HL-60/S4 treated with phorbol 12-myristate 13-acetate at 8.2 ng/mL for 4 days and 3 days (cell line): Measurements from ENCODE around the gene MAP3K14.

Source experiments
- in situ Hi-C: fragments of 300-500 bp; cut with MboI; formaldehyde crosslinking; loops from 2 replicates; pipeline ENCODE4 v1.15.0; 2022; ENCODE audit warnings: low sequenced_read_pairs

MAP3K14 gene

DNA sequence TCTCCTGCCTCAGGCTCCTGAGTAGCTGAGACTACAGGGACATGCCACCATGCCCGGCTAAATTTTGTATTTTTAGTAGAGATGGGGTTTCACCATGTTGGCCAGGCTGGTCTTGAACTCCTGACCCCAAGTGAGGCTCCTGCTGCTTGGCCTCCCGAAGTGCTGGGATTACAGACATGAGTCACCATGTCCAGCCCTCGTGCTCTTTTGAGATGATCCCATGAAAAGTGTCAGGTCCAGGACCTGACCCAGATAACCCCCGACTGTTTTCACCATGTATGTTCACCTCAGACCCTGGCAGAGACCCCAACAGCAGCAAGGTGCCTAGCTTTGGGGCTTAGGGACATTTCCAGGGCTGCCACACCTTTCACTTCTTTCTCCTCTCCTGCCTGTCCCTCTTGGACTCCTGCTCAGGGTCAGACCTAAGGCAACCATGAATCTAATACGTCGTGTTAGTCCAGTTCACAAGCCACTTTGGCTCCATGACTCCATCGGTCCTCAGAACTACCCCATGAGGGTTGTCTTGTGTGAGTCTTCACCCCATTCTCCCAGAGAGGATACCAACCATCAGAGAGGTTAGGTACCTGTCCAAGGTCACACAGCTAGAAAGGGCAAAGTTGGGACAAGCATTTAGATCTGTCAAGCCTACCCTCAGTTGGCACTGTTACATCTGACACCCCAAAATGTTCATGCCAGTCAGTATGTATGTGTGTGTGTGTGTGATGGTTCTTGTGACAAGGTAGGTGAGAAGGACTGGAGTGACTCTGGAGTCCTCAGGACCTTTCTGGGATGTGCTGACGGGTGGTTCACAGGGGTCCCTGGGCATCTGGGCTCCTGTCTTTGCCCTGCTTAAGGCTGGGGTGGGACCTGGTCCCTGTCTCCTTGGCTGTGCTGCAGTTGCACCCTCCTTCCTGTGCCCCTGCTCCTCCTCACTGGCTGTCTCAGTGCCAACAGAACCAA lies 23.1 kb upstream of the MAP3K14 start:
- in situ Hi-C loops: no loop called here

GRCh38 chr17:45338996-45339535 lies 22.2 kb upstream of the MAP3K14 start:
- in situ Hi-C loops: no loop called here

- in situ Hi-C loops: no loop called here
These were observed 21.4 kb upstream of the MAP3K14 start for GRCh38 chr17:45338023-45338781.

DNA sequence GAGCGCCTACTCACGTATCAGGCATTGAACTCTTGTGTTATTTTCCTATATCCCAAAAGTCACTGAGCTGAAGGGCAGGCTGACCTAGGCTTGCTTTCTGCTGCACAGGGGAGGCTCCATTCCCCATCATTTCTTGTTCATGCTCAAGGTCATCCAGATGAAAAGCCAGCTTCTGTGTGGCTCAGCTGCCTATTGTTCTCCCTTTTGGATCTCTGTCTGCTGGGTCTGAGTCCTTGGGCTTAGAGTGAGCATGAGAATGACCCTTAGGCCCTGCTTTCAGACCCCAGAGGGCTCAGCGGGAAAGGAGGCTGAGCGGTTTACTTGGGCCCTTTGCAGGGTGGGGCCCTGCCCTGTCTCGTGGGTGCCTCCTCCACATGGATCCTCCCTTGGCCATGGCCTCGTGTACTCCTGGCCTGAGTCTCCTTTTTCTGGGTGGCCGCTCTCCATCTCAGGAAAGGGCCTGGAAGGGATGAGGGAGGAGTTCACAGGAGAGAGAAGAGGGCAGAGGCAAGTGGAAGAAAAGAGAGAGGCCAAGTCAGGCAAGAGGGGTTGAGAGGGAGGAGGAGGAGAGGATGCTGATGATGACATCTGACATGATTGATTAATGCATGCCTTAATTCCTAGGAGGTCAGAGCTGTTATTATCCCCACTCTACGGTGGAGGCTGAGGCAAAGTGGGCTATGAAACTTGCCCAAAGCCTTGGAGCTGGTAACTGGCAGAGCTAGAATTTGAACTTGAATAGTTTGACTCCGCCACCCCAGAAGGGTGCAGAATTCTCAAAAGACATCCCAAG lies 19.8 kb upstream of the MAP3K14 start:
- in situ Hi-C loops: no loop called here

- in situ Hi-C loops: no loop called here
These were observed 18.9 kb upstream of the MAP3K14 start for GRCh38 chr17:45335721-45336120.

DNA sequence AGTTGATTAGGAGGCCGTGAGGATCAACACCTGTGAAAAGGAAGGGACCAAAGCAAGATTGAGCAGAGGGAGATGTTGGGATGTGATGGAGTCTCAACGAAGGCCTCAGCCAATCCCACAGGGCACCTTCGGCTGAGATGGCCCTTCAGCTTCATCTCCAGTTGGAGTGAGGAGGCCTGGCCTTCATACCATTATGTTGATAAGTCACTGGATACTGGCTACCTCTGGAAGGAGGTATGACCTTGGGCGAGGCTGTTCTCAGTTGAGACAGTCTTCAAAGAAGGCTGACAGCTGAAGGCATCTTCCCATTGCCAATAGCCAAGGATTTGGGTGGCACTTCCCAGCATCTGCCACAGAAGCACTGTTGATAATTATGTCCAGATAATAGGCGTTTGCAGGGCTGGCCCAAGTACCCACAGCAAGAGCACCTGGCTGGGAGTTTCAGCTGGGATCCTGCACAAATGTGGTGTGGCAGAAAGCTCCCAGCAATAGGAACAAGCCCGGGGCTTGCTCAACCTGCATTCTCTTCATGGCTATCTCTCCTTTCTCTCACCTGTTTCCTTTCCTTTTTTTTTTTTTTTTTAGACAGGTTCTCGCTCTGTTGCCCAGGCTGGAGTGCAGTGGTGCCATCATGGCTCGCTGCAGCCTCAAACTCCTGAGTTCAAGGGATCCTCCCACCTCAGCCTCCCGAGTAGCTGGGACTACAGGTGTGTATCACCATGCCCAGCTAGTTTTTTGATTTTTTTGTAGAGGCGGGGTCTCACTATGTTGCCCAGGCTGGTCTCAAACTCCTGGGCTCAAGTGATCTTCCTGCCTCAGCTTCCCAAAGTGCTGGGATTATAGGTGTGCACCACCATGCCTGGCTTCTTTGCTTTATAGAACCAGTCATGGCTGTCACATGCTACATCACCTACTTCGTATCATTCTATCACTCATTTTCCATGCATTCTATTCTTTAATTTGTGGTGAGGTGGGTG lies 18.2 kb upstream of the MAP3K14 start:
- in situ Hi-C loops: no loop called here

DNA sequence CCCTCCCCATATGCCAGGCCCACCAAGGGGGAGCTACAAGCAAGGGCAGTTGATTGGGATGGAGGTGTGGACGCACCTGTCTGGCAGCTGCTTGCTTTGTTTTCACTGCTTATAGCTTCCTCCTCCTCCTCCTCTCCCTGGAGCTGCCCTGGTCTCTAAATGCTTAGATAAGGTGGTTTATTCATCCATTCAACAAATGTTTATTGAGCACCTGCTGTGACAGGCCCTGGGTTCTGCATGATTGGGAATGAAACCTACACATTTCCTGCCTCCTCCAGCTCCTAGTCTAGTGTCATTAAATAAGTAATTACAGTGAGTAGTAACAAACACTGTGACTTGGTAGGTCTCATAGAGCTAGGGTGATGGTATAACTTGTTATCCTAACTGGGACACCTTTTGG lies 17.4 kb upstream of the MAP3K14 start:
- in situ Hi-C loops: no loop called here

DNA sequence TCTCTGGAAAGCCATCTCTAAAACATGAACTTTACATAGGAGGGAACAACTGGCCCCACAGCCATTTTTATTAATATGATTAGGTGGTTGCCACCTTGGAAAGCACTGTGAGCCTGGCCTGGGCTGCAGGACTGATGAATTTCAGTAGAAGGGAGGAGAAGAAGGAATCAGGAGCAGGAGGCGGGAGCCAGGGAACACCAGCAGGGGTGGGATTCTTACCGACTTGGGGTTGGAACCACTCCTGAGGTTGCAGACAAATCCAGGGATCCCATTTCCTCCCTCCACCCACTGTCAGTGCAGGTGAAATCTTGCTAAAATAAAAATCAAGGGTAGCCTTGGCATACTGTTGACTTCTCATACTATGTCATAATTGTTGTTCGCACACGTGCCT lies 16.9 kb upstream of the MAP3K14 start:
- in situ Hi-C loops: no loop called here

- in situ Hi-C loops: no loop called here
These were observed 16.3 kb upstream of the MAP3K14 start for GRCh38 chr17:45332989-45333701.

- in situ Hi-C loops: no loop called here
These were observed 15.7 kb upstream of the MAP3K14 start for GRCh38 chr17:45332505-45332904.

- in situ Hi-C loops: no loop called here
These were observed 9.8 kb upstream of the MAP3K14 start for GRCh38 chr17:45326626-45327025.

DNA sequence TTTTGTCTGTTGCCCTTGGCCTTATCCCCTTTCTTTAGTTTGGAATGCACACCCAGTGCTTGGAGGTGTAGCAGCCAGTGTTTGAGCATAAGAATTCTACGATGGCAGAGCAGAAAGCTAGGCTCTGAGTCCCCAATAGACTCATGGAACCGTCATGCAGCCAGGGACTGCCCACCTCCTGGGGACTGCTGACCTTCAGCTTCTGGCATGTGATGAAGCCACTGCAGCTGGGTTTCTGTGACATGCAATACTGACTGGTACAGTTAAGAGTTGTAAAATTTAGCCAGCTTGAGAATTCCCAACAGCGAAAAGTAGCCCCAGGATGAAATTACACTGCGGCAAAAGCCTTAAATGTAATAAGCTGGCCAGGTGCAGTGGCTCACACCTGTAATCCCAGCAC lies 9.0 kb upstream of the MAP3K14 start:
- in situ Hi-C loops: no loop called here

GRCh38 chr17:45324336-45324735 lies 7.5 kb upstream of the MAP3K14 start:
- in situ Hi-C loops: no loop called here

- in situ Hi-C loops: no loop called here
These were observed 5.3 kb upstream of the MAP3K14 start for GRCh38 chr17:45322168-45322567.

GRCh38 chr17:45320931-45321461 lies 4.2 kb upstream of the MAP3K14 start:
- in situ Hi-C loops: no loop called here

DNA sequence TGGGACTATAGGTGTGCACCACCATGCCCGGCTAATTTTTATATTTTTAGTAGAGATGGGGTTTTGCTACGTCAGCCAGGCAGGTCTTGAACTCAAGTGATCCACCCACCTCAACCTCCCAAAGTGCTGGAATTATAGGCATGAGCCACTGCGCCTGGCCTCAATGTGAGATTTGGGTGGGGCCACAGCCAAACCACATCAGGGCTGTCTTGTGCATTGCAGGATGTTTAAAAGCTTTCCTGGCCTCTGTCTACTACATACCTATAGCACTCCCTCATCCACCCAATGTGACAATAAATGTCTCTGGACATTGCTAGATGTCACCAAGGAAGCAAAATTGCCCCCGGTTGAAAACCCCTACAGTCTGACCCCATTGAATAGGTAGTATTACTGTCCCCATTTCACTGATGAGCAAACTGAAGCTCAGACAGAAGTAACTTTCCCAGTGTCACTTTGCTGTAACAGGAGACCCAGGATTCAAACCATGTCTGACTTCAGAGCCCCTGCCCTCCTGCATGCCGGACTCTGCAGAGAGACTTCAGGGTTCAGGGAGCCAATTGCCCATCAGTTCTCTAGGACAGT lies 3.6 kb upstream of the MAP3K14 start:
- in situ Hi-C loops: no loop called here

DNA sequence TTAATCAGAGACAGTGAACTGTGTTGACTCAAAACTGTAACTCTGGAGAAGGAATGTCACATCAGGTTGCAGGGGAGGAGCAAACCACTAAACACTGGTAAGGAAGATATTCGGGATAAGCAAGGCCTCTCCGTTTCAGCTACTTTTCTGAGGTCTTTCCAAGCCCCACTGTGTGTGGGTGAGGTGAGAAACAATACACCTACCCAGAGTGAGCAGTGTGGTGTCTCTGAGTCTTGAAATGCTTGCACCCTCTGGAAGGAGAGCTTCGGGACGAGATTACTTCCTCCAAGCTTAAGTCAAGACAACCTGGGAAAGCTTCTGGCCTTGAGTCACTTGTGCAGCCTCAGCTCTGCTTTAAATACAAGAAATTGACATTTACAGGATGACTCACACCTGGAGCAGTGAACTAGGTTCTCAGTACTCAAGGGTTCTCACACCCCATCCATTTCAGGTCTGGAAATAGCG lies 2.5 kb upstream of the MAP3K14 start:
- in situ Hi-C loops: no loop called here

DNA sequence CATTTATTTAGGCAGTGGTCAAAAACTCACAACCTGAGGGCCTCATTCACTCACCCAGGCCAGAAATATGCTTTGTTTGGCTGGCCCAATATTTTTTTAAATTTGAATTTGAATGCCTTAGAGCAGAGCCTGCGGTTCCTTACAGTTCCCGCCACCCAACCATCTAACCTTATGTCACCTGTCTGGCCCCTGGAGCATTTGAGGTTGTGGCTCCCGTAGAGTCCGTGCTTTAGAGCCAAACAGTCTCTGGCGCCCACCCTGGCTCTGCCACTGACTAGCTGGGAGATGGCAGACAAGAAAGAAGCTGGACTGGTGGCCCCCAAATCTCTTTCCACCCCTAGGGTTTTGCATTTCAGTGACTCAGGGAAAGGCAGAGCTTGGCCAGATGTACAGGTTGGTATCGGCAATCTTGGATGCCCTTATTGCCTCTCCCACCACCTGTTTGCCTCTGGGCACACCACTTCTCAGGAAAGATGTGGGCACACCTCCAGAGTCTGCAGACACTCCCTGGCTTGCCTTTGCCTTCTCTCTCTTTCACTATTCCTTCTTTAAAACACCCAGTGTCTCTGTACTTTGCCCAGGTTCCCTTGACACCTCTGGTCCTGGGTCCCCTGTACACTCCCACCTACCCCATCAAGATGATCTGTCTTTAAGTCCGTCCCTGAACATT lies 1.9 kb upstream of the MAP3K14 start:
- in situ Hi-C loops: no loop called here
